Measurements from ENCODE around the gene KRTAP7-1.

DNA sequence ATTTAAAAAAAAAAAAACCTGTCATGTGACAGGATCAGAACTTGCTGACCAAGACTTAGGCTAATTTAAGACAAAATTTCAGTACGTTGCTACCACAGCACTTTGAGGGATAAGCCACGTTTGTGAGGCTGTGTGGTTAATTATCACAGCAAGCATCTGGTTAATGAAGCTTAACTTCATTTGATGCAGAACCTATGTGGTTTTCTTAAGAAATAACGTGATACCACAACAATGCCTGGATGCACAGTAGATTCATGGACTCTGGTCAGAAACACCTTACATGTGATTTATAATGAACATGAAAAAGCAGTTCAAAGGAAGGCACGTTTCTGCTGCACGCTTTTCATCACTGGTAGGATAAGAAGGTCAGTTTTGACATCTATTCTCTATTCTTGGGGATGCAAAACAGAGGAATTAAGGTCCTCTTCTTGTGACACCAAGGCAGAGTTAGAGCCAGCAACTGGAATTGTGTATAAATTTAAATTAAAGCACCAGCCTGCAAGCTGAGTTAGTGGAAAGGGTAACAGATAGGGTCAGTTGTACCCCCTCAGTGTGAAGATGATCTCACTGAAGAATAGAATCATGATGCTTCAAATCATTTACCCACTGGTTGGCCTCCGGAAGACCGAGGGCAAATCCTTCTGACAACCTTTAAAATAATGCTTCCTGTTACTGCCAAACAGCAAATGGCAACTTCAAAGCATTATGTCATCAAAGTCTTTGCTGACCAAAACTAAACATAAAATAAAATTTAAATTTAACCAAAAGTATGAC is 10.5 kb downstream of the KRTAP7-1 start:
- TF ChIP-seq NRF1 (IDR thresholded peaks at IDR 0.05; ENCODE audit: low read depth, low read length) (no peak), TBP (IDR thresholded peaks at IDR 0.05; ENCODE audit: low read depth, low read length) (no peak), GABPA (IDR thresholded peaks at IDR 0.05; ENCODE audit: borderline replicate concordance, insufficient read depth, low read length) (no peak), MAX (IDR thresholded peaks at IDR 0.05) (no peak), CHD2 (IDR thresholded peaks at IDR 0.05; ENCODE audit: low read length) (no peak), ZNF274 (IDR thresholded peaks at IDR 0.05; ENCODE audit: borderline replicate concordance, extremely low read depth, low read length) (no peak), SAP30 (IDR thresholded peaks at IDR 0.05; ENCODE audit: insufficient read depth, insufficient replicate concordance, low read length) (no peak), SRF (IDR thresholded peaks at IDR 0.05; ENCODE audit: low read depth, low read length) (no peak), POLR2A (IDR thresholded peaks at IDR 0.05; ENCODE audit: control extremely low read depth in 1 of 2, low read depth in 2 of 2, low read length in 2 of 2) (no peak)
- TF ChIP-seq, protein P1, sequence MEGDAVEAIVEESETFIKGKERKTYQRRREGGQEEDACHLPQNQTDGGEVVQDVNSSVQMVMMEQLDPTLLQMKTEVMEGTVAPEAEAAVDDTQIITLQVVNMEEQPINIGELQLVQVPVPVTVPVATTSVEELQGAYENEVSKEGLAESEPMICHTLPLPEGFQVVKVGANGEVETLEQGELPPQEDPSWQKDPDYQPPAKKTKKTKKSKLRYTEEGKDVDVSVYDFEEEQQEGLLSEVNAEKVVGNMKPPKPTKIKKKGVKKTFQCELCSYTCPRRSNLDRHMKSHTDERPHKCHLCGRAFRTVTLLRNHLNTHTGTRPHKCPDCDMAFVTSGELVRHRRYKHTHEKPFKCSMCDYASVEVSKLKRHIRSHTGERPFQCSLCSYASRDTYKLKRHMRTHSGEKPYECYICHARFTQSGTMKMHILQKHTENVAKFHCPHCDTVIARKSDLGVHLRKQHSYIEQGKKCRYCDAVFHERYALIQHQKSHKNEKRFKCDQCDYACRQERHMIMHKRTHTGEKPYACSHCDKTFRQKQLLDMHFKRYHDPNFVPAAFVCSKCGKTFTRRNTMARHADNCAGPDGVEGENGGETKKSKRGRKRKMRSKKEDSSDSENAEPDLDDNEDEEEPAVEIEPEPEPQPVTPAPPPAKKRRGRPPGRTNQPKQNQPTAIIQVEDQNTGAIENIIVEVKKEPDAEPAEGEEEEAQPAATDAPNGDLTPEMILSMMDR (IDR thresholded peaks at IDR 0.05; ENCODE audit: control extremely low read depth in 1 of 3, insufficient read depth in 1 of 3, low read depth in 1 of 3, low read length in 3 of 3) = no peak
